Muscle layer of colon (tissue), 2 donors: ENCODE results near the gene GALNT12.

Experiments used
- H3K27ac ChIP-seq: one replicate; pipeline ENCODE4 v1.7.0; 2013; ENCODE audit warnings: low read depth, mild to moderate bottlenecking, low read length, moderate library complexity
- H3K27me3 ChIP-seq, 2 donors: one replicate each; pipeline ENCODE4 v1.7.0; 2013; ENCODE audit warnings: low read length in 2 of 2, mild to moderate bottlenecking in 2 of 2; ENCODE audit not compliant: insufficient read depth in 2 of 2, control insufficient read depth in 1 of 2
- H3K36me3 ChIP-seq: one replicate; pipeline ENCODE4 v1.7.0; 2013; ENCODE audit warnings: mild to moderate bottlenecking, low read length; ENCODE audit not compliant: insufficient read depth
- H3K4me1 ChIP-seq: one replicate; pipeline ENCODE4 v1.7.0; 2013; ENCODE audit warnings: mild to moderate bottlenecking, low read length; ENCODE audit not compliant: insufficient read depth
- H3K4me3 ChIP-seq, 2 donors: one replicate each; pipeline ENCODE4 v1.7.0; 2013; ENCODE audit warnings: low read length in 2 of 2, low read depth in 1 of 2, mild to moderate bottlenecking in 1 of 2, moderate library complexity in 1 of 2
- H3K9ac ChIP-seq: one replicate; pipeline ENCODE4 v1.7.0; 2013; ENCODE audit warnings: low read length
- H3K9me3 ChIP-seq: one replicate; pipeline ENCODE4 v1.7.0; 2013; ENCODE audit warnings: mild to moderate bottlenecking, low read length
- donor health status: abdominal sarcoma.
- donor health status: Adenocarcinoma of cecum.

Gene GALNT12

DNA sequence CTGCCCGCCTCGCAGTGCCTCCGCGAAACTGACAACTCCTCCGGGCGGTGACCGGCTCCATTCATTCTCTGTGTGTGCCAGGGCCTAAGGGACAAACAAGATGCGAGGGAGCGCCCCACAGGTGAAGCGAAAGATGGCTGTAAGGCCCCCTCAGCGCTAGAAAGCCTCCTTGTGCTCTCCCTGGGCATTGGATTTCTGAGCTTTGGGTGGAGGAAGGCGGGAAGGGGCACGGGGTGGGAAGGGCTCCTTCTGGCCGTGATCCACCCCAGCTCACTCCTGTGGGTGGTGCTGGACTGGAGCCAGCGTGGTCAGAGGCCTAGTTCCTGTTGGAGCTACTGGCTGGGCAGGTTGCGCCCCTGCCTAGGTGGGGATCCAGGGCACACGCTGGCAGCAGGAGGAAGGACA, 943 bp downstream of the GALNT12 start:
- peak overlapping the region; percentile 56 to 60 for H3K4me3 ChIP-seq
- no peaks in the 10 kb centered on the region for H3K27me3 ChIP-seq
- peaks cover 43% of the 10 kb centered on the region for H3K4me1 ChIP-seq
- peak overlapping the region; percentile 72 for H3K27ac ChIP-seq
- peak overlapping the region; percentile 30 for H3K9ac ChIP-seq
- H3K36me3 ChIP-seq: no peaks in the 10 kb centered on the region
- H3K9me3 ChIP-seq: no peaks in the 10 kb centered on the region

DNA sequence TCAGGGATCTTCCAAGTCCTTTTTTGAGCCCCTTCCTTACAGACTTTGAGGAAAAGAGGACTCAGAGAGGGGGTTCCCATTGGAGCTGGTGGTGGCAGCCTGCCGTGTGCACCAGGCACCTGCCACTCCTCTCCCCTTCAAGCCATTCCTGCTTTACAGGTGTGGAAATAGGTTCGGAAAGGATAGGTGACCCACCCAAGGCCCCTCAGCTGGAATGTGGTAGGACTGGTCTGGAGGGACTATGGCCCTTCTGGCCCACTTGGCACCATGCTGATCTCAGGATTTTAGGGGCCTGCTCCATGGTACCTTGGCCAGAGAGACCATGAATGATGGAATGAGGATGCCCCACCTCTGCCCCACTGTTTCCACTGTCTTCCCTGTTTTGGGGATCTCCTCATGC, 1.4 kb downstream of the GALNT12 start:
- Histone ChIP-seq H3K36me3 (no peaks in the 10 kb centered on the region), H3K4me1 (peaks cover 43% of the 10 kb centered on the region), H3K27ac (peak overlapping the region; percentile 72), H3K9ac (peak overlapping the region; percentile 30), H3K9me3 (no peaks in the 10 kb centered on the region), H3K27me3 (no peaks in the 10 kb centered on the region), H3K4me3 (peak overlapping the region in 1 of 2 donors; percentile 56)

DNA sequence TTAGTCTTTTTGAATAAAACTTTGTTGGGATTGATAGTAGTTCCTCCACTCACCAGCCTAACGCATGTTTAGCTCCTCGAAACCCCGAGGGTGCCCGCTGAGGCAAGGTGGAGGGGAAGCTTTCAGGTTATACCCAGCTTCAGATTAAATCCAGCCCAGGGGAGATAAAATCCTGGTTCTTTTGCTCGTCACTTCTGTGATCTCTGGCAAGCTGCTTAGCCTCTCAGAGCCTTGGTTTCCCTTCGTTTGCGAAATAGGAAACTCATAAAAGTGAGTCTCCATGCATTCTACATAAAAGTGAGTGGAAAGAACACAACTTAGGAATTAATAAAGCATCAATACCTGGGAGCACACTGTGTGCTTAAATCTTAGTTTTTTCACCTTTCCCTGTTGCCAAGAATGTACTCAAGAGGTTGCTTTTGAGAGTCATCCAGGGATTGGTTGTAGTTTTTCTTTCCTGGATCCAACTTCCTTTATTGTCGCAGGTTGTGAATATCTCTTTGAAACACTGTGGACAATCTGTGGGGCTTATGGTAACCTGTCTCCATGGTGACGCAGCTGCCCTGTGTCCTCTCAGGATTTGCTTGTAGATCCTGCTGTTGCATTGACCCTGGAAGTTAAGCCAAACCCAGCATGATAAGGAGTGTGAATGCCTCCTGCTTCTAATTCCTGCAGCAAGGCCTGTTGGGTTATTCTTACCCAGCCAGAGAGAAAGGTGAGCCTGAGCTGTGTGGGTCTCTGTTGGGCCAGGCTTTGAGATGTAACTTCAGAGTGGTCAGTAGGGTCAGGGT, 2.0 kb downstream of the GALNT12 start:
- Histone ChIP-seq H3K9me3 (no peaks in the 10 kb centered on the region), H3K4me1 (peaks cover 37% of the 10 kb centered on the region), H3K4me3 (no peak overlapping the region), H3K27ac (peak overlapping the region; percentile 72), H3K9ac (no peak overlapping the region), H3K36me3 (no peaks in the 10 kb centered on the region), H3K27me3 (no peaks in the 10 kb centered on the region)

DNA sequence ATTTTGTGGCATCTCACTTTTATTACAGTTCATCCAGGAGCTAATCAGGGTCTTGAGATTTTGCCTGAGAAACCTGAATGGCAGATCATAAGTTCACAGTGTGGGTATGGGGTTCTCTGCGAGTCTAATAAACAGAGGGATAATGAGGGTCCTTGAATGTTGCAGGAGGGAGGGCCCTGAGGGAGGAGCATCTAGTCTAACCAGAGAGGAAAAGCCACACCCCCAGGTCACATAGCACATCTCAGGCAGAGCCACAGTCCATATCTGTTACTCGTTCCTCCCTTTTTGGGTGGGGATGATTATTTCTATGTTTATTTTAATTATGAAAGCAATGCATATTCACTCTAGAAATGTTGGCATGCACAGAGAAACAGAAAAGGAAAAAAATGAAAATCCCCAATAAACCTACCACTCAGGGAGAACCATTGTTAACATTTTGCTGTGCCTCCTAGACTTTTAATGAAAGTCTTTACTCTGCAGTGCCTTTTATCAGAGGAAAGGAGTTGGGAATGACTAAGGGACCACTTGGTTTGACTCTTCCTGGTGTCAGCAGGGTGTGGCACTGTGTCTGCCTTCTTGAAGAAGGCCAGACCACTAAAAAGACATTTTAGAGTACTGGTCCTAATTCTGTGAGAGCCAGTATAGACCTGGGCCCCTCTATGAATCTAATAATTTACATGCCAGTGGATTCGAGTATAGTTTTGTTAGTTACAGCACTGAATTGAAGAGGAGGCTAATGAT, 2.8 kb downstream of the GALNT12 start:
- no peak overlapping the region for H3K4me3 ChIP-seq
- H3K9me3 ChIP-seq: no peaks in the 10 kb centered on the region
- H3K9ac ChIP-seq: no peak overlapping the region
- no peak overlapping the region for H3K27ac ChIP-seq
- H3K27me3 ChIP-seq: no peaks in the 10 kb centered on the region
- no peaks in the 10 kb centered on the region for H3K36me3 ChIP-seq
- peaks cover 30% of the 10 kb centered on the region for H3K4me1 ChIP-seq

DNA sequence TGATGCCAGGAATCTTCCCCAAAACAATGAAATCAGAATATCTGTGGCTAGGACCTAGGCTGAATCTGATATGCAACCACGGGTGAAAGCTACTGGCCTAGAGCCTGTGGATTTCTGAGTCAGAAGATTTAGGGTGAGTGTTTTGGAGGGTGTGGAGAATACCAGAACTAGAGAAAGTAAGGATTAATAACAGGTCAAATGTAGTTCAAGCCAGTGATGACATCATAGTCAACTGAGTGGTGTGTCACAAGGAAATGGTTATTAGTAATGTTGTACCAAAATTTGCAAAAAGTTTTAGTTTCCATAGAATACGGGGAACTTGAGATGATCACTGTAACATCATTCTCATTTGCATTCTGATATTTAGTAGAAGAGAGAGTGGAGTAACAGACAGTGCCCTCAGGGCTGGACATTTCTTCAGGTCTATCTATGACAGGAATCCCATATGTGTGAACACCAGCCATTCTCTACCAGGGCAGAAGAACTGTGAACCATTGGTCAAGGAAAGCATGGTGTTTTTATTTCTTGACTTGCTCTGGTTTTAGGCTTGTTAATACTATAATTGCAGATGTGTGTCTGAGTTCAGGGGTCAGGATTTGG, 3.7 kb downstream of the GALNT12 start:
- H3K9me3 ChIP-seq: no peaks in the 10 kb centered on the region
- H3K4me1 ChIP-seq: peaks cover 26% of the 10 kb centered on the region
- H3K27me3 ChIP-seq: no peaks in the 10 kb centered on the region
- H3K36me3 ChIP-seq: no peaks in the 10 kb centered on the region
- no peak overlapping the region for H3K9ac ChIP-seq
- H3K4me3 ChIP-seq: no peak overlapping the region
- no peak overlapping the region for H3K27ac ChIP-seq

- no peak overlapping the region for H3K9ac ChIP-seq
- H3K4me3 ChIP-seq: no peak overlapping the region
Observed at GRCh38 chr9:98815391-98815951, 8.0 kb downstream of the GALNT12 start.

GRCh38 chr9:98818764-98819163, 11.3 kb downstream of the GALNT12 start:
- Histone ChIP-seq H3K4me1 (no peaks in the 10 kb centered on the region), H3K4me3 (no peak overlapping the region), H3K9me3 (no peaks in the 10 kb centered on the region), H3K27me3 (no peaks in the 10 kb centered on the region), H3K9ac (no peak overlapping the region), H3K36me3 (no peaks in the 10 kb centered on the region), H3K27ac (no peak overlapping the region)

More at GRCh38 chr9:98815391-98815951, 8.0 kb downstream of the GALNT12 start:
- H3K36me3 ChIP-seq: no peaks in the 10 kb centered on the region
- no peaks in the 10 kb centered on the region for H3K4me1 ChIP-seq
- H3K27ac ChIP-seq: no peak overlapping the region
- H3K9me3 ChIP-seq: no peaks in the 10 kb centered on the region
- no peaks in the 10 kb centered on the region for H3K27me3 ChIP-seq

DNA sequence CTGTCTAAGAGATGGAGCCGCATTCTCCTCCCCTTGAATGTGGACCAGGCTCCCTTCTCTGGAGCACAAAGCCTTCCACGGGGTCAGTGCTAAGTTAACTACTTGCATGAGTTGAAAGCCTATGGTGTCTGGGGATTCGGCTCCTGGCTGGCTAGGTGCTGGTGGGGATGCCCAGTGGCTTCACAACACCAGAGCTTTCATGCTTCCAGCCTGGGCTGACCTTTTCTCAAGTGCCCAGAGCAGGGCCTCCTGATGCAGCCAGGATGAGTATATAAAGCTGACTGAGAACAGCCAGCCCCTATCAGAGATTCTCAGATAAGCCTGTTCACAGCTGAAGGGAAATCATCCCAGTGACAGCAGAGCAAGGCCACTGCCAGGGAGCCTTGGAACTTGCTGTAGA, 11.8 kb downstream of the GALNT12 start:
- no peaks in the 10 kb centered on the region for H3K4me1 ChIP-seq
- H3K27me3 ChIP-seq: no peaks in the 10 kb centered on the region
- no peak overlapping the region for H3K4me3 ChIP-seq
- H3K9me3 ChIP-seq: no peaks in the 10 kb centered on the region
- no peak overlapping the region for H3K27ac ChIP-seq
- H3K36me3 ChIP-seq: no peaks in the 10 kb centered on the region
- no peak overlapping the region for H3K9ac ChIP-seq

DNA sequence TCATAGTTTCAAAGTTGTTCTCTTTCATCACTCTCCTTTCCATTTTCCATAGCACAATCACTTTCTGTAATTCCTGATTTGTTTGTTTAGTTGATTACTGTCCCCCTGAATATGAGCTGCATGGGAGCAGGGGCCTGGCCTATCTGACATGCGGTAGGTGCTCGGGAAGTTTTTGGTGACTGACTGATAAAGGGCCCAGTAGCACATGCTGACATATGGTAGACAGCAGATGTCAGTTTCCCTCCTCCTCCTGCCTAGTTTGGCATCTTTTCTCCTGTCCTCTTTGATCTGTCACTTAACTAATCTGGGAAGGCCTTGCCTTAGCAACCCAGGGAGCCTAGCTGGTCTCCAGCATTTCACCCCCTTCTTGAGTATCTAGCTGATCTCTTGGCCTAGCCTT, 14.4 kb downstream of the GALNT12 start:
- no peaks in the 10 kb centered on the region for H3K27me3 ChIP-seq
- no peak overlapping the region for H3K9ac ChIP-seq
- H3K4me3 ChIP-seq: no peak overlapping the region
- no peak overlapping the region for H3K27ac ChIP-seq
- no peaks in the 10 kb centered on the region for H3K9me3 ChIP-seq
- no peaks in the 10 kb centered on the region for H3K4me1 ChIP-seq
- no peaks in the 10 kb centered on the region for H3K36me3 ChIP-seq

- no peak overlapping the region for H3K4me3 ChIP-seq
- H3K9me3 ChIP-seq: no peaks in the 10 kb centered on the region
- no peak overlapping the region for H3K27ac ChIP-seq
- peaks cover 5% of the 10 kb centered on the region for H3K36me3 ChIP-seq
- no peaks in the 10 kb centered on the region for H3K4me1 ChIP-seq
- H3K9ac ChIP-seq: no peak overlapping the region
- no peaks in the 10 kb centered on the region for H3K27me3 ChIP-seq
Observed at GRCh38 chr9:98822661-98823060, 15.2 kb downstream of the GALNT12 start.

DNA sequence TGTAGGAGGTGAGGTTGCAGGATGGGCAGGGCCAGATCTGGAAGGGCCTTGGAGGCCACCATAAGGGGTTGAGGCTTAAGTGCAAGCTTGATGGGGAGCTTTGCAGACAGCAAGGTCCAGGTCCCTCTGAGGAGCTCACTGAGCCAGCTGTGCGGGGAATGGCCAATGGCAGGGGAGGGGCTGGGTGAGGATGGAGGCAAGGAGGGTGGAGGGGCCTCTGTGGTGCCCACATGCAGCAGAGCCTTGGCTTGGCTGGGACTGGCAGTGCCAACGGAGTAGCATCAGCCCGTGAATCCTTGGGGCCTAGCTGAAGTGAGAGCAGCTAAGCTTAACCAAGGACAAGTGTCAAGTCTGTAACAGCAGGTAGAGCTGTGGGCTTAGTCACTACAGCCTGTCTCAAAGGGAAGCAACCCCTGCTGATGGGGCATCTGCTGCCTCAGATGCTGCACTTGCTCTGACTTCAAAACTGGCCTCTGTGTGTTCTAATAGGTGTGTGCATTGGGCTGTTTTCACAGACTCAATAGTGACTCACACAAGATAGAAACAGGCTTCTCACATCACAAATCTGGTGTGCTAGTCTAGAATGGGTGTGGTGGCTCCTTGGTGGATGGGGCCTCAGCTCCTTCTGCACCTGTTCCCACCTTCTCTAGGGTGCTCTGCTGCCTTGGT, 16.3 kb downstream of the GALNT12 start:
- Histone ChIP-seq H3K9ac (no peak overlapping the region), H3K27me3 (no peaks in the 10 kb centered on the region), H3K9me3 (no peaks in the 10 kb centered on the region), H3K4me3 (no peak overlapping the region), H3K36me3 (peaks cover 5% of the 10 kb centered on the region), H3K27ac (no peak overlapping the region), H3K4me1 (no peaks in the 10 kb centered on the region)
